Stimulated activated CD4-positive, alpha-beta T cell treated with anti-CD3 and anti-CD28 coated beads, Interleukin-12 subunit alpha, Interleukin-12 subunit beta, amount 100 ng/mL, for 24 hours (primary cell): Measurements from ENCODE around the gene UBE2H.
"Not testable (repeated sequence)": the region's sequence is repeated elsewhere in the genome, so short reads cannot be mapped to it uniquely, and the experiment has no call there.

Experiments used
- DNase-seq, 2 experiments: peaks; one replicate each; pipeline ENCODE4 v3.0.0-alpha.2; 2020; ENCODE audit warnings: low read depth in 2 of 2

UBE2H gene

GRCh38 chr7:129823143-129823542, 129.6 kb downstream of the UBE2H start:
- DNase-seq, result not testable (repeated sequence)

GRCh38 chr7:129821476-129821875, 131.3 kb downstream of the UBE2H start:
- DNase-seq, result no peak

- DNase-seq, result no peak
These were observed 136.0 kb downstream of the UBE2H start for GRCh38 chr7:129816742-129817141.

DNA sequence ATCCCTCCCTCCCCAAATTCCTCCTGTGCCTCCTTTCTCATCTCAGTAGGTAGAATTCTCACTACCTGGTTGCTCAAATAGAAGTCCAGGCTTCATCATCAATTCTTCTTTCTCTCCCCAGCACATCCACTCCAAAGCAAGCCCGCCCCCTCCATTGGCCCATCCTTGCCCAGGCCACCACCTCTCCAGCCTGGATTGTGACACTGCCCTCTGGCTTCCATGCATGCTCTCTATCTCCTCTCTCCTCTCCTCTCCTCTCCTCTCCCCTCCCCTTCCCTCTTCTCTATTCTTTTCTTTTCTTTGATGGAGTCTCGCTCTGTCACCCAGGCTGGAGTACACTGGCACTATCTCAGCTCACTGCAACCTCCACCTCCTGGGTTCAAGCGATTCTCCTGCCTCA, 144.9 kb downstream of the UBE2H start:
- no peak for DNase-seq

GRCh38 chr7:129804890-129805719, 147.7 kb downstream of the UBE2H start:
- DNase-seq, result no peak

- no peak for DNase-seq
These were observed 148.5 kb downstream of the UBE2H start for GRCh38 chr7:129804111-129804889.

DNA sequence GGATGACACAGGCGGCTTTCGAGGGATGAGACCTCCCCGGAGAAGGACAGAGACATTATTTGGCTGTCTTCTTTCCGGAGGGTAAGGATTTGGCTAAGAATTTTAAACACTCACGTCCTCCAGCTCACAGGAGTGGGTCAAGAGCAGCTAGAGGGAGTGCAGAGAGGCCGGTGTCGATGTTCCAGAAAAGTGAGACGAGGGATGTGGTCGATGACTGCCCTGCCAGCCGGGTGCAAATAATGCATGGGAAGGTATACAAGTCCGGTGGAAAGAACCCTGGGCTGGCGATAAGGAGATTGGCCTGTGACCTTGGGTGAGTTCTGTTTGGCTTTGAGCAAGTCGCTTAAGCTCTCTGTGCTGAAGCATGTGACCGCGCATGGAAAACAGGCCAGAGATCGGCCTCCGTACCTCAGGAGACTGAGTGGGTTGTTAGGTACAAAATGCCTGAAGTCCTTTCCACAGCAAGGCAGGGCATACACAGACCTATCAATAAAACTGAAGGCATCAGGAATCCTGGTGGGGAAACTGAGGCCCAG, 149.1 kb downstream of the UBE2H start:
- no peak for DNase-seq

GRCh38 chr7:129801882-129802281, 150.9 kb downstream of the UBE2H start:
- DNase-seq, result no peak

DNA sequence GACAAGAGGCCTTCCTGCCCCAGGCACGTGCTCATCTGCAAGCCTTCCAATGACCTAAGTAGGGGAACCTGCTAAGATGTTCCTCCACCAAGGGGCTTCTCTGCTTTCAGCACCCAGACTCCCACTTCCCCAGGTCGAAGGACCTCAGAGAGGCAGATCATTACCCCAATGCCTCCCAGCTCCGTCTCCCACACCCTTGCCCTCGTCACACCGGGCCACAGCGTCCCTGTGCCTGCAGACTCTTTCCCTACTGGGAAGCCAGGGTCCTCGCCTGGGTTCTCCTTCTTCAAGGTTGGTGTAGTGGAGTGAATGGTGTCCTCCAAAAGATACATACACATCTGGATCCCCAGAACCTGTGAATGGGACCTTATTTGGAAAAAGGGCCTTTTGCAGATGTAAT, 151.9 kb downstream of the UBE2H start:
- no peak for DNase-seq

DNA sequence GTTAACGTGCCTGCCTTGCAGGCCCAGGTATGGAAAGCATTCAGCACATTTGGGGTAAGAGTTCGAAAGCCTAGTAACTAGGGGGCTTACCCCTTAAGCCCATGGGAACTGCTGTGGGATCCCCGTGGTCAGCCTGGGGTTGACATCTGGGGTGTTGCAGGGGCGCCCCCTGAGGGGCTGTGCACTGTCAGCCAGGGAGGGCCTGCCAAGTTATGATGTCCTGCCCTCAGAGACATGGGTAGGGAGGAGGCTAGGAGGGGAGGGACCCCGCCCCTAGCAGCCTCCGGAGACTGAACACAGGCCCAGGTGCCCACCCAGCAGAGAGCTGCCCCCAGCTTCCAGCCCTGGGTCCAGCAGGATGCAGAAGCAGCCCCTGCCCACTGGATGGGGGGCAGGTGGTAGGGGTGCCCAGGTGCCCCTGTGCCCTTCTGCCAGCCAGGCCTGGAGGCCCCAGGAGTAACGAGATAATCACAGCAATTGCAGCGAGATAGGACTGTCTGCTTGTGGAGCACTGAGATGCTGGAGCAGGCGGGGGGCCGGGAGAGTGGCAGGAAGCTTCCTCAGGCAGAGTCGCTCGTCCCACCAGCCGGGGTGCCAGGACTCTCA, 153.3 kb downstream of the UBE2H start:
- no peak for DNase-seq

- DNase-seq, result no peak
These were observed 154.0 kb downstream of the UBE2H start for GRCh38 chr7:129798616-129799349.

- DNase-seq, result no peak
These were observed 155.5 kb downstream of the UBE2H start for GRCh38 chr7:129797214-129797789.

GRCh38 chr7:129796186-129796775, 156.5 kb downstream of the UBE2H start:
- DNase-seq, result no peak

DNA sequence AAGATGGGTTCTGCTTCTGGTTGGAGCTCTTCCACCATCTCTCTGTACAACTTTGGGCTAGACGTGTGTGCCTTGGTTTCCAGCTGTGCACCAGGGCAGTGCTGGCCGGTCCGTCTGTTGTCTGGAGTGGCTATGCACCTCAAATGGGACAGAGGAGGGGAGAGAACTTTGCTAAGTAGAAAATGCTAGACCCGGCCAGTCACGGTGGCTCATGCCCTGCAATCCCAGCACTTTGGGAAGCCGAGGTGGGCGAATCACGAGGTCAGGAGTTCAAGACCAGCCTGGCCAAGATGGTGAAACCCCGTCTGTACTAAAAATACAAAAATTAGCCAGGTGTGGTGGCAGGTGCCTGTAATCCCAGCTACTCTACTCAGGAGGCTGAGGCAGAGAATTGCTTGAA, 158.3 kb downstream of the UBE2H start:
- DNase-seq, result not testable (repeated sequence)

DNA sequence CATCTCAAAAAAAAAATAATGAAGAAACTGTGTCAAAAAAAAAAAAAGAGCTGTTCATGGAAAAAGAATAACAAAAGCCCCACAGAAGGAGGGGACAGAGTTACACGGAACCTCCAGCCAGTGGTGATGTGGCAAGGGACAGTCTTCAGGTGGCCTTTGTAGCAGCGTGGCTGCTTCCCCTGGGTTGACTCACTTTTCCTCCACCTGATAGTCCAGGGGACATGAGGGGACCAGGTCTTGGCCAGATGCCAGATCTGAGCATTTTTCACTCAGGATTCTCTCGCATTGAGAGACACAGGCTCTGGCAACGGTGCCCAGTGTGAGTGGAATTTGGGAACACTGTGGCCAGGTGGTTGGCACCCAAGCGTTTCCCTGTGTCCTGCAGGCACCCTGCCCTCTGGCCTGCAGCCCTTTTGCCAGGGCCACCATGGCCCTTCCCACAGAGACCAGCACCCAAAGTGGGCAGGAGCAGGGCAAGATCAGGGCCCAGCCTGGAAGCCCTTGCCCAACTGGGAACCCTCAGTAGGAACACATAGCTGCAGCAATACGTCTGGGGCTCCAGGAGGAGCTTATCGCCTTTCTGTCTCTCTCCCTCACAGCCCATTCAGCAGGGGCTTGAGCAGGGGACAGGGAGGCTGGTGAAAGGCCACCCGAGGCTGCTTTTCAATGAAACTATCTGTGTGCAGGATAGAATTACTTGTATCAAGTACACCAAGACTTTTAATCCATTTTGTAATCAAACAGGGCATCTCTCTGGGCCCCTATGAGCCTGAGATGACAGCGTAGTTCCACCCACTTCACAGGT, 159.1 kb downstream of the UBE2H start:
- no peak for DNase-seq

DNA sequence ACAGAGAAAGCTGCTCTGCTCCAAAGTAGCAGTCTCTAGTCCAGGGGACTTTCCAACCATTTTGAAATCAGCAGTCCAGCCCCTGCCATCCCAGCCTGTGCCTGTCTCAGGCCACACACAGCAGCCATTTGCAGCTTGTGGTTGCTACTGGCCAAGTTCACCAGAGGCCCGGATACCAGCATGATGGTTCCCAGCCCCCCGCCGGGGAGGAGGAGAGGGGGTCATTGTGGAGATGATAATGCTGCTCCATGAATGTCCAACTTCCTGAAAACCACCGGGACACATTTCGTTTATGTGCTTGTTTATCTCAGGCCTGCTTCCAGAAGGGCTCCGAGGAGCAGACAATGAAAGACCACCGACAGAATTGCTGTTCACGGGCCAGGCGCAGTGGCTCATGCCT, 160.0 kb downstream of the UBE2H start:
- DNase-seq, result no peak

GRCh38 chr7:129790136-129790535, 162.6 kb downstream of the UBE2H start:
- DNase-seq, result no peak

GRCh38 chr7:129789652-129790051, 163.1 kb downstream of the UBE2H start:
- no peak for DNase-seq

- no peak for DNase-seq
These were observed 163.8 kb downstream of the UBE2H start for GRCh38 chr7:129789000-129789399.
